Stimulated activated CD4-positive, alpha-beta T cell treated with anti-CD3 and anti-CD28 coated beads, Interleukin-4, amount 100 ng/mL, for 1 hour (primary cell): Measurements from ENCODE around the gene MGRN1.
A peak's percentile ranks its signal among the peaks of the same experiment; 100 is the strongest.

Experiments
- DNase-seq: peaks from one replicate; pipeline ENCODE4 v3.0.0-alpha.2; 2020

MGRN1 gene

GRCh38 chr16:4677390-4677789 lies 52.8 kb downstream of the MGRN1 start:
- DNase-seq: no peak

- DNase-seq: no peak
Measured at GRCh38 chr16:4677994-4678393, 53.4 kb downstream of the MGRN1 start.

DNA sequence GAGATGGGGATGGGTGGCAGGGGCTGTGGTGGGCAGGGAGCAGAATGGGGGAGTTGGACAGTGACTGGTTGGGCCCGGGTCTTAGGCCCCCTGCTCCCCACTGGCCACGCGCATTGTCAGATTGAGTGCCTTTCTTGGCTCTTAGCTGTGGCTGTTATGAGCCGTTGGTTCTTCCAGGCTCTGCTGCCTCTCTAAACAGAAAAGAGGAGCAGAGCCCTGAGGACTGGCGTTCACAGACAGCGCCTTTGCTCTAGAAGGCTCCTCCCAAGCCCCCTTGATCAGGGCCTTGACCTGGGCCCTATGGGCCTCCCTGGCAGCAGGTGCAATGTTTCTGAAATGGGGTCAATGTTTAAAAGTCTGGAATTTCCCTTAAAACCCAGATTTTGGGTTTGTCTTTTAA lies 54.0 kb downstream of the MGRN1 start:
- DNase-seq: no peak

- no peak for DNase-seq
Measured at GRCh38 chr16:4679156-4679849, 54.7 kb downstream of the MGRN1 start.

- no peak for DNase-seq
Measured at GRCh38 chr16:4679850-4680636, 55.4 kb downstream of the MGRN1 start.

GRCh38 chr16:4680673-4681470 lies 56.2 kb downstream of the MGRN1 start:
- no peak for DNase-seq

DNA sequence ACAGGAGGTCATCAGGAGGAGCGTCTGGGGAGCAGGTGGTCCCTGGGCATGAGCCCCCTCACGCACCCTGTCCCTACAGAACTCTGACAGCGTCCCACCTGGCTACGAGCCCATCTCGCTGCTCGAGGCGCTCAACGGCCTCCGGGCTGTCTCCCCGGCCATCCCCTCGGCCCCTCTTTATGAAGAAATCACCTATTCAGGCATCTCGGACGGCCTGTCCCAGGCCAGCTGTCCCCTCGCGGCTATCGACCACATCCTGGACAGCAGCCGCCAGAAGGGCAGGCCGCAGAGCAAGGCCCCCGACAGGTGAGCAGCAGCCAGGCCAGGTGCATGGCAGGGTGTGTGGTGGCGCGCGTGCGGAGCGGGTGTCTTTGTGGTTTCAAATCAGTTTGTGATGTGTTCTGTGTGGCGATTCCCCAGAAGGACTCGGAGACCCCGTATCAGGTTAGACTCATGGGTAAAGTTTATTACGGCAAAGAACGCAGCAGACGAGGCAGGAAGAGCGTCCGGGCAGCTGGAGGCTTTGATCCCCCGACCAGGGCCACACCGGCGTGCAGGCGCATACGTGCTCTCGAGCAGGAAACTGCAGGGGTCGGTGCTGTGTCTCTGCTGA lies 57.0 kb downstream of the MGRN1 start:
- DNase-seq: no peak

DNA sequence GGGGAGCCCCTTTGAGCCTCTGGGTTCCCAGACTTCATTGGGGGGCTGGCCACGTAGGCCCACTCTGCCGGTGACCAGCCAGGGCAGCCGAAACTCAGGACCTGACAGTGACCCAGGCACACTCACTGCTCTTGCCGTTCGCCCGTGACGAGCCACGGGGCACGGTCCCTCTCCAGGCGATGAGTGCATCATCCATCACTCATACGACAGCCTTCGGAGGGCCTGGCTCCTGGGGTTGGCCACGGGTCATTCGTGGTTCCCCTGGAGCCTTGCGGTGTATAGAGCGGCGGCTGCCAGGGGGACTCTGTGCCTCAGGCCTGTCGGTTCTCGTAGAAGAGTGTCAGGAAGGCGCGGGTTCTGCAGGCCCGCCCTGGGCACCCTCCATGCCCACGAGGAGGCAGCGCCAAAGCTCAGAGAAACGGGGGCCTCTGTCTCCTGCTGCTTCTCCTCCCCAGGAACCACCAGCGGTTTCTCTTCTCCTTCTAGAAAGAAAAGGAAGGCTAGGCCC lies 57.5 kb downstream of the MGRN1 start:
- no peak for DNase-seq

DNA sequence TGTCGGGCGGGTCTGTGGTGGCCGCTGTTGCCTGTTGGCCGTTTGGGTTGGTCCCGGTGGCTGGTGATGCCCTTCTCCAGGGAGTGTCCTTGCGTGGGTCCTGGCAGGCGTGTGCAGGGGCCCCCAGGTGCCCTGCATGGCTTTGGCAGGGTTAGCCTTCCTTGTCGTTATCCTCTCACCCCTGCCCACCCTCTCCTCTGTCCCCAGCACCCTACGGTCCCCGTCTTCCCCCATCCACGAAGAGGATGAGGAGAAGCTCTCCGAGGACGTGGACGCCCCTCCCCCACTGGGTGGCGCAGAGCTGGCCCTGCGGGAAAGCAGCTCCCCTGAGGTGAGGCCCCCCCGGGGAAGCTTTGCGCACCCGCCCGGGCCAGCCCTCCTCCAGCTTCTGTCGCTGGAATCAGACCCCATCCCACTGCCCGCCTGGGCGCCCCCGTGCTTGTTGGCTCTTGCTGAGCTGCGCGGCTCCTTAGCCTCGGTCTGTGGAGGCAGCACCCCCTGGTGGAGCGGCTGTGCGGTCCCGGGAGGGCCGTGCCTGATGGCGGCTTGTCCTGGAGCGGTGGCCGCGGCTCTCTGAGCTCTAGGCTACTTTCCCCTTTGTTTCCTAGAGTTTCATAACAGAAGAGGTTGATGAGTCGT lies 58.1 kb downstream of the MGRN1 start:
- DNase-seq: peak; percentile 42

GRCh38 chr16:4683255-4684057 lies 58.8 kb downstream of the MGRN1 start:
- DNase-seq: no peak

GRCh38 chr16:4684058-4684715 lies 59.6 kb downstream of the MGRN1 start:
- no peak for DNase-seq

DNA sequence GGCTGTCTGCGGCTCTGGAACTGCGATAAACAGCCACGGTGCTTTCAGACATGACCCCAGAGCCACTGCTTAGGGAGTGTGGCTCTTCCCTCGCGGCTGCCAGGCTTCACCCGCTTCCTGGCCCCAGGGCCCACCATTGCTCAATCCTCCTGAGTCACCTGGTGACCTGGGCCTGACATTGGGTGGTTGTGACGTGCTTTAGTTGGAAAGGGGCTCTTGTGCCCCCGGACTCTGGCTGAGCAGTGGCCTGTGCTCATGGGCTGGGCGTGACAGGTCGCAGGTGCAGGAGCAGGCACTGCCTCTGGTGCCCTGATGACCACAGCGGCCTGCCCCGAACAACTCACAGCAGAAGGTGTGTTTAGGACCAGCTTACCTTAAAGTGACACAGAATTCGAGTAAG lies 60.1 kb downstream of the MGRN1 start:
- no peak for DNase-seq

GRCh38 chr16:4685292-4685691 lies 60.7 kb downstream of the MGRN1 start:
- no peak for DNase-seq

GRCh38 chr16:4685776-4686496 lies 61.3 kb downstream of the MGRN1 start:
- no peak for DNase-seq

- no peak for DNase-seq
Measured at GRCh38 chr16:4686497-4687210, 62.0 kb downstream of the MGRN1 start.

GRCh38 chr16:4687416-4687815 lies 62.8 kb downstream of the MGRN1 start:
- DNase-seq: no peak

GRCh38 chr16:4687946-4688673 lies 63.5 kb downstream of the MGRN1 start:
- DNase-seq: no peak

DNA sequence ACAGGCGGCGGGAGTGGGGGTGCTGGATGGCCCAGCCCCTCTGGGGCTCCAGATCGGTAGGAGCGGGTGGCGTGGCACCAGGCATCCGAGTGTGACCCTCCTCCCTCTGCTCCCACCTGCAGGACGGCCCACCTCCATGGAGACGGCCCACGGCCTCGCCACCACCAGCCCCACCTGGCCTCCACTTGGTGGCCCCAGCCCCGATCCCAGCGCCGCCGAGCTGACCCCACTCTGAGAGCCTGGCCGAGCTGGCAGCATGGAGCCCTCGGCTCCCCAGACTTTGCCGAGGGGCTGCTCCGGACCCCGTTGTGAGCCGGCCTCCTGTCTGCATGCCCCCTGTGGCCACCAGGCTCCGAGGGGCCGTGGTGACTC lies 64.0 kb downstream of the MGRN1 start:
- no peak for DNase-seq

DNA sequence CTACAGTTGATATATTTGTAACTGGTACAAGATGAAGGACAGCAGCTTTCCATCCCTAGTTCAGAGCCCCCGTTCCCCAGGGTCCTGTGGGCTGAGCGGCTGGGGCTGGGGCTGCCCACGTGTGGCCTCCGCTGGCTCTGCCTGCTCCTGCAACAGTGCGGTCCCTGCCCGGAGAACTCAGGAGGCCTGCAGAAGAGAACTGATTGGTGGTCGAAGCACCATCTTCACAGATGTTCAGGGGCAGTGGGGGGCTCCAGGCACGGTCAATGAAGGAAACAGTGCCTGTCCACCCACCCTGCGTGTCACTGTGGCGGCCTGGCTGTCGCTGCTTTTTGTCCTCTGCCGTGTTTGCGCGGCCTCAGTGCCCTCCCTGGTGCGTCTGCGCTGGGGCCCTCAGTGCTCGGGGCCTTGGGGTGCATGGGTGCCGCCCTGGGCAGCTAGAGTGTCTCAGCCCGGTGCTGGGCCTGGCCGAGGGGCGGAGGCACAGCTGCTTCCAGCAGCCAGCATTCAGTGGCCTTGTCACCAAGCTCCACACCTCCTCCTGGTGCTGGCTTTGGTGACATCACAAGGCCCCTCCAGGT lies 64.6 kb downstream of the MGRN1 start:
- no peak for DNase-seq
